T-helper 2 cell treated with Interferon-gamma antibody and Interleukin-4, amounts not matched to agents 5 μg/mL and 100 μg/mL, for 36 hours (primary cell): Measurements from ENCODE around the gene MEI4.
"Not testable (repeated sequence)": the region's sequence is repeated elsewhere in the genome, so short reads cannot be mapped to it uniquely, and the experiment has no call there.

Source experiments
- DNase-seq: peaks from one replicate; pipeline ENCODE4 v3.0.0; 2021; ENCODE audit warnings: low spot score
- H3K27ac Mint-ChIP-seq: one replicate; pipeline ENCODE4 v1.8.0; 2021; ENCODE audit warnings: mild to moderate bottlenecking, mixed read lengths
- H3K27me3 Mint-ChIP-seq: one replicate; pipeline ENCODE4 v1.8.0; 2021; ENCODE audit warnings: low read depth, mixed read lengths
- H3K36me3 Mint-ChIP-seq: one replicate; pipeline ENCODE4 v1.8.0; 2021; ENCODE audit warnings: low read depth, mixed read lengths
- H3K4me1 Mint-ChIP-seq: one replicate; pipeline ENCODE4 v1.8.0; 2021; ENCODE audit warnings: low read depth, mixed read lengths
- H3K4me3 Mint-ChIP-seq: one replicate; pipeline ENCODE4 v1.8.0; 2022; ENCODE audit warnings: mild to moderate bottlenecking, moderate library complexity, mixed read lengths
- H3K9me3 Mint-ChIP-seq: one replicate; pipeline ENCODE4 v1.8.0; 2021; ENCODE audit warnings: mixed read lengths

Gene MEI4

GRCh38 chr6:77814119-77814518 lies 161.3 kb downstream of the MEI4 start:
- H3K27ac Mint-ChIP-seq: no peak overlapping the region
- H3K9me3 Mint-ChIP-seq: peaks cover 8% of the 10 kb centered on the region
- H3K36me3 Mint-ChIP-seq: no peaks in the 10 kb centered on the region
- DNase-seq: no peak
- H3K4me3 Mint-ChIP-seq: no peak overlapping the region
- no peaks in the 10 kb centered on the region for H3K4me1 Mint-ChIP-seq
- H3K27me3 Mint-ChIP-seq: no peaks in the 10 kb centered on the region

- DNase-seq: no peak
- peaks cover 8% of the 10 kb centered on the region for H3K9me3 Mint-ChIP-seq
- no peaks in the 10 kb centered on the region for H3K36me3 Mint-ChIP-seq
- H3K27ac Mint-ChIP-seq: no peak overlapping the region
- no peak overlapping the region for H3K4me3 Mint-ChIP-seq
- H3K27me3 Mint-ChIP-seq: no peaks in the 10 kb centered on the region
- no peaks in the 10 kb centered on the region for H3K4me1 Mint-ChIP-seq
Measured at GRCh38 chr6:77815531-77815930, 162.7 kb downstream of the MEI4 start.

- Mint-ChIP-seq H3K27me3 (no peaks in the 10 kb centered on the region), H3K36me3 (no peaks in the 10 kb centered on the region), H3K4me3 (no peak overlapping the region), H3K4me1 (no peaks in the 10 kb centered on the region), H3K9me3 (peaks cover 9% of the 10 kb centered on the region), H3K27ac (no peak overlapping the region)
- DNase-seq: no peak
Measured at GRCh38 chr6:77816766-77817270, 164.0 kb downstream of the MEI4 start.

DNA sequence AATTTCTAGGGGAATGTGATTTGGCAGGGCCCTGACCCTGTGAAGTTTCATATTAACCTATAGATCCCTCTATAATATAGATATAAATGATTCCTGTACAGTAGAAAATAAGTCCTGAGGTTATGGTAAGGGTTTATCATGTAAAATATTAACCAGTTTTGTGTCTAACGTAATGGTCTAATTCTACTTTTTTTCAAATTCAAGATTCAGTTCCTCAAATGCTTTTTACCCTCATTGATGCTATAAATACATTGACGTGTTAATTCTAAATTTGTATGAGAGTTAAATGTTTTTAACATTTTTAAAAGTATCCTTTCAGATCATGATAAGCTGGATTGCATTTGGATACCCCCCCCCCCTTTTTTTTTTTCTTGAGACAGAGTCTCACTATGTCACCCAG lies 169.4 kb downstream of the MEI4 start:
- Mint-ChIP-seq H3K4me1 (no peaks in the 10 kb centered on the region), H3K36me3 (no peaks in the 10 kb centered on the region), H3K27me3 (no peaks in the 10 kb centered on the region), H3K4me3 (no peak overlapping the region), H3K9me3 (peaks cover 15% of the 10 kb centered on the region), H3K27ac (no peak overlapping the region)
- no peak for DNase-seq

DNA sequence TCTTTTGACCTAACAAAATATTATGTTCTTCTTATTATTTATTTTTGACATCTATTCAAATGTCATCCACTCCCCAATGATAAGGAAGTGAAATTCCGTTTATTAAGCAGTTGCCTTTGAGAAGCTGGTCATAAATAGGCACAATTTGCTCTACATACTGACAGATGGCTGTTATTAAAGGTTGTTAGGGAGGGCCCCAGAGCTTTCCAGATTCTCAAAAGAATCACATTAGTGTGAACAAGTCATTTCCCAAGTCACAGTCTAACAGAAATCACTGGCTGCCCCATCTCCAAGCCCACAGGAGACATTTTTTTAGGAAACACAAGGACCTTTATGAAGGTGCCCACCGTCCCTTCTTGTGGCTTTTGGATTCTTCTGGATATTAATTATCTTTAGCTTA lies 172.4 kb downstream of the MEI4 start:
- DNase-seq: no peak
- Mint-ChIP-seq H3K27ac (no peak overlapping the region), H3K36me3 (no peaks in the 10 kb centered on the region), H3K9me3 (peaks cover 22% of the 10 kb centered on the region), H3K4me3 (no peak overlapping the region), H3K27me3 (no peaks in the 10 kb centered on the region), H3K4me1 (no peaks in the 10 kb centered on the region)

DNA sequence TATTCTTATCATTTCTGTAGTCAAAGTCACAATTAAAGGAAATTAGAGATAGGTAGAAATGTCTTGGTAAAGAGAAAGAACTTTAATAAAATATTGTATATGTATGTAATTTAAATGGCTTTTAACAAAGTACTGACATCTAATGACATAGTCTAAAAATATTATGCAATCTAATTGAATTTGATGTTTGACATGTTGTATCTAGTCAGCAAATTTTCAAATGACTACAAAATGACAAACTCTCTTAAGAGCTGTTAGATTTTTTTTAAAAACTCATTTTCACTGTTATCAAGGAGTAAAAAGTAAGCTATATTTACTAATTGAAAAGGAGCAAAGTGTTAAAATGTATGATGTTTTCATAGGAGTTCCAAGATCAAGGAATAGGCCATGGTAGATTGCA lies 176.9 kb downstream of the MEI4 start:
- DNase-seq: no peak
- peaks cover 19% of the 10 kb centered on the region for H3K9me3 Mint-ChIP-seq
- no peaks in the 10 kb centered on the region for H3K27me3 Mint-ChIP-seq
- no peaks in the 10 kb centered on the region for H3K4me1 Mint-ChIP-seq
- no peaks in the 10 kb centered on the region for H3K36me3 Mint-ChIP-seq
- no peak overlapping the region for H3K4me3 Mint-ChIP-seq
- H3K27ac Mint-ChIP-seq: no peak overlapping the region

- H3K9me3 Mint-ChIP-seq, H3K27me3 Mint-ChIP-seq, H3K4me1 Mint-ChIP-seq, H3K36me3 Mint-ChIP-seq, DNase-seq, H3K4me3 Mint-ChIP-seq, H3K27ac Mint-ChIP-seq: not testable (repeated sequence)
Measured at GRCh38 chr6:77833749-77834148, 180.9 kb downstream of the MEI4 start.

DNA sequence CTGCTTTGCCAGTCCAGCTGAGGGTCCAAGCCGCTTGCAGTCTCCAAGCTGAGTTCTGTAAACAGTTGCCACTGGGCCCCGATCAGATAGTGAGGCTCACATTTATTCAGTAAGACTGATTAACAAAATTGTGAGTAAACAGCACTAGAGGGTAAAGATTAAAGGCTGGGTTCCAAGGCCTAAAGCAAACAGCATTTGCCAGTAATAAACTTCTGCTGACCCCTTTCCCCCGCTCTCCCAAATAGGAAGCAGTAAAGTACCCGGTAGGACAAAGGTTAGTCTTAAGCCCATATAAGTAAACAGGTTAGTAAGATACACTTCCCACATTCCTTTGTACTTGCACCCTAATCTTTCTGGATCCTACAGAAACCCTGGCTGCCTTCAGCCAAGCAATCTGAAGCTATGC lies 181.8 kb downstream of the MEI4 start:
- no peaks in the 10 kb centered on the region for H3K27me3 Mint-ChIP-seq
- no peaks in the 10 kb centered on the region for H3K36me3 Mint-ChIP-seq
- H3K4me3 Mint-ChIP-seq: no peak overlapping the region
- H3K4me1 Mint-ChIP-seq: no peaks in the 10 kb centered on the region
- no peak for DNase-seq
- peaks cover 5% of the 10 kb centered on the region for H3K9me3 Mint-ChIP-seq
- H3K27ac Mint-ChIP-seq: no peak overlapping the region

DNA sequence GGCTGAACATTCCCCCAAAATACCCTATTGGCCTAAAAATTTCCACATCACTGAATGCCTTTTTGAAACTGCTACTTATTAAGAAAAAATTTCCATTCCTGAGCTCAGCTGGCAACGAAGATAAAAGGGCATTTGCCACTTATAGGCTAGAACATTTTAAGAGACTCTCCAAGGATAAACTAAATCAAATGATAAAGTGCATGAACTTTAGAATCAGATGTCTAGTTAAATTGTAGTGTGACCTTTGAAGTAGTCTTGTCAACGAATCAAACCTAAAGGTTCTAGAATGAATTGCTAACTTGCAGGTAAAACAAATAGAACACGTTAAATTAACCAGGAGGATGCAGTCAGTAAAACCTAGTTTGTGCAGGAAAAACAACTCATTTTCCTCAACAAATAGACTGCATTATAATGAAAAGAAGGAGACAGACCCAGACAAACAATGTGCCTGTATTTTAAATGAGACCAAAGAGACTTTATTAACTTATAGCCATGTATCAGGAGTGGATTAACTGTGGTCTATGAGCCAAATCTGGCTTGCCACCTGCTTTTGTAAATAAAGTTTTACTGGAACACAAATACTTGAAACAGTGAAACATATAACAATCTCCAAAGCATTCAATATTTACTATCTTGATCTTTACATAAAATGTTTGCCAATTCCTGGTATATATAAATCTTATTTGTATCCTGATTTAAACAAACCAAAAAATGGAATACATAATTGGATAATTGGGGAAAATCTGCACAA lies 184.4 kb downstream of the MEI4 start:
- no peaks in the 10 kb centered on the region for H3K36me3 Mint-ChIP-seq
- H3K27me3 Mint-ChIP-seq: no peaks in the 10 kb centered on the region
- H3K27ac Mint-ChIP-seq: no peak overlapping the region
- H3K9me3 Mint-ChIP-seq: peaks cover 2% of the 10 kb centered on the region
- no peak for DNase-seq
- no peaks in the 10 kb centered on the region for H3K4me1 Mint-ChIP-seq
- no peak overlapping the region for H3K4me3 Mint-ChIP-seq

- no peaks in the 10 kb centered on the region for H3K36me3 Mint-ChIP-seq
- H3K4me1 Mint-ChIP-seq: no peaks in the 10 kb centered on the region
- H3K27me3 Mint-ChIP-seq: no peaks in the 10 kb centered on the region
- H3K9me3 Mint-ChIP-seq: peaks cover 4% of the 10 kb centered on the region
- H3K4me3 Mint-ChIP-seq: no peak overlapping the region
- DNase-seq: no peak
- no peak overlapping the region for H3K27ac Mint-ChIP-seq
Measured at GRCh38 chr6:77839292-77839691, 186.5 kb downstream of the MEI4 start.

GRCh38 chr6:77844822-77845221 lies 192.0 kb downstream of the MEI4 start:
- Mint-ChIP-seq H3K4me1 (no peaks in the 10 kb centered on the region), H3K36me3 (no peaks in the 10 kb centered on the region), H3K9me3 (peaks cover 14% of the 10 kb centered on the region), H3K27ac (no peak overlapping the region), H3K4me3 (no peak overlapping the region), H3K27me3 (no peaks in the 10 kb centered on the region)
- DNase-seq: no peak

- no peaks in the 10 kb centered on the region for H3K36me3 Mint-ChIP-seq
- no peaks in the 10 kb centered on the region for H3K27me3 Mint-ChIP-seq
- no peaks in the 10 kb centered on the region for H3K4me1 Mint-ChIP-seq
- no peak for DNase-seq
- H3K9me3 Mint-ChIP-seq: peaks cover 5% of the 10 kb centered on the region
- no peak overlapping the region for H3K27ac Mint-ChIP-seq
- no peak overlapping the region for H3K4me3 Mint-ChIP-seq
Measured at GRCh38 chr6:77853401-77853800, 200.6 kb downstream of the MEI4 start.

DNA sequence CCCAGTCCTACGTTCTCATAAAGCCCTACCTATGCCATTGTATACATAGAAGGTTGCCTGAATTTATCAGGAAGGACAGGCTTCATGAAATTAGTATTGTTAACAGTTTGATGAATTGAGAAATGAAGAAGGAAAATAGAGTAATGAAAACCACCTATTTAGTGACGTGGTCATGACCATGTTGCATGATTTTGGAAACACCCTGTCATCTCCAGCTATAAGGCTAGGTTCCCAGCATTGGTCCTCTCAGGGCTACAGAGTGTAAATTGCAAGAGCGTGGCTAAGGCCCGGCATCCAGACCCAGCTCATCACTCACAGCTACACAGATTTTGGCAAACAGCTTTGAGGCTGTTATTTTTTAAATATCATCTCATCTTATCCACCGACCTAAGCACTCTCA lies 203.6 kb downstream of the MEI4 start:
- DNase-seq: no peak
- no peak overlapping the region for H3K4me3 Mint-ChIP-seq
- H3K27ac Mint-ChIP-seq: no peak overlapping the region
- H3K36me3 Mint-ChIP-seq: no peaks in the 10 kb centered on the region
- H3K9me3 Mint-ChIP-seq: no peaks in the 10 kb centered on the region
- no peaks in the 10 kb centered on the region for H3K27me3 Mint-ChIP-seq
- H3K4me1 Mint-ChIP-seq: no peaks in the 10 kb centered on the region

GRCh38 chr6:77857421-77857820 lies 204.6 kb downstream of the MEI4 start:
- Mint-ChIP-seq H3K4me1 (no peaks in the 10 kb centered on the region), H3K9me3 (no peaks in the 10 kb centered on the region), H3K36me3 (no peaks in the 10 kb centered on the region), H3K4me3 (no peak overlapping the region), H3K27ac (no peak overlapping the region), H3K27me3 (no peaks in the 10 kb centered on the region)
- no peak for DNase-seq

GRCh38 chr6:77876300-77876699 lies 223.5 kb downstream of the MEI4 start:
- H3K4me3 Mint-ChIP-seq: no peak overlapping the region

More at GRCh38 chr6:77876300-77876699, 223.5 kb downstream of the MEI4 start:
- no peaks in the 10 kb centered on the region for H3K4me1 Mint-ChIP-seq
- no peaks in the 10 kb centered on the region for H3K27me3 Mint-ChIP-seq
- peaks cover 7% of the 10 kb centered on the region for H3K9me3 Mint-ChIP-seq
- no peak for DNase-seq
- no peaks in the 10 kb centered on the region for H3K36me3 Mint-ChIP-seq
- H3K27ac Mint-ChIP-seq: no peak overlapping the region
